Trophoblast cell (in vitro differentiated cells and primary cell): ENCODE data around the gene TXNDC2.
"Not testable (repeated sequence)": the region's sequence is repeated elsewhere in the genome, so short reads cannot be mapped to it uniquely, and the experiment has no call there.

ENCODE experiments used
- DNase-seq, 2 donors: peaks; one replicate each; pipeline ENCODE4 v3.0.0-alpha.2; 2016
- H2AFZ ChIP-seq: 2 replicates; pipeline ENCODE4 v1.6.1; 2013; ENCODE audit warnings: low read length, moderate library complexity, mild to moderate bottlenecking; ENCODE audit not compliant: insufficient read depth, poor library complexity
- H2AK5ac ChIP-seq: 2 replicates; pipeline ENCODE4 v1.6.1; 2013; ENCODE audit warnings: mild to moderate bottlenecking, low read length
- H2BK120ac ChIP-seq: 2 replicates; pipeline ENCODE4 v1.6.1; 2013; ENCODE audit warnings: low read length, mild to moderate bottlenecking, moderate library complexity; ENCODE audit not compliant: insufficient read depth, poor library complexity
- H2BK12ac ChIP-seq: 2 replicates; pipeline ENCODE4 v1.6.1; 2013; ENCODE audit warnings: mild to moderate bottlenecking, low read length, moderate library complexity
- H2BK5ac ChIP-seq: 2 replicates; pipeline ENCODE4 v1.6.1; 2013; ENCODE audit warnings: low read length, low read depth, moderate library complexity, mild to moderate bottlenecking; ENCODE audit not compliant: poor library complexity
- H3K14ac ChIP-seq: 2 replicates; pipeline ENCODE4 v1.6.1; 2013; ENCODE audit warnings: mild to moderate bottlenecking, low read length
- H3K18ac ChIP-seq: 2 replicates; pipeline ENCODE4 v1.6.1; 2013; ENCODE audit warnings: mild to moderate bottlenecking, low read length
- H3K23ac ChIP-seq: 2 replicates; pipeline ENCODE4 v1.6.1; 2013; ENCODE audit warnings: low read length
- H3K27ac ChIP-seq: 2 replicates; pipeline ENCODE4 v1.5.1; 2013; ENCODE audit warnings: low read depth, mild to moderate bottlenecking, inconsistent platforms, low read length, moderate library complexity
- H3K27me3 ChIP-seq: 2 replicates; pipeline ENCODE4 v1.6.1; 2013; ENCODE audit warnings: inconsistent platforms, mild to moderate bottlenecking, low read length, moderate library complexity; ENCODE audit not compliant: insufficient read depth
- H3K36me3 ChIP-seq, 2 experiments: 1 replicate in 1 of 2; 2 replicates in 1 of 2; pipeline ENCODE4 v1.6.1; 2013; ENCODE audit warnings: low read length in 2 of 2, mild to moderate bottlenecking in 2 of 2, moderate library complexity in 1 of 2; ENCODE audit not compliant: insufficient read depth in 2 of 2, control insufficient read depth in 1 of 2
- H3K4ac ChIP-seq: 2 replicates; pipeline ENCODE4 v1.6.1; 2013; ENCODE audit warnings: low read depth, mild to moderate bottlenecking, low read length, moderate library complexity
- H3K4me1 ChIP-seq, 2 experiments: 1 replicate in 1 of 2; 2 replicates in 1 of 2; pipeline ENCODE4 v1.6.1; 2013; ENCODE audit warnings: low read length in 2 of 2, mild to moderate bottlenecking in 2 of 2, moderate library complexity in 1 of 2; ENCODE audit not compliant: insufficient read depth in 2 of 2, control insufficient read depth in 1 of 2
- H3K4me2 ChIP-seq: 2 replicates; pipeline ENCODE4 v1.6.1; 2013; ENCODE audit warnings: inconsistent platforms, mild to moderate bottlenecking, low read length, moderate library complexity
- H3K4me3 ChIP-seq: 2 replicates; pipeline ENCODE4 v1.5.1; 2013; ENCODE audit warnings: mild to moderate bottlenecking, low read depth, low read length, inconsistent platforms
- H3K79me1 ChIP-seq: one replicate; pipeline ENCODE4 v1.6.1; 2013; ENCODE audit warnings: low read length
- H3K79me2 ChIP-seq: 2 replicates; pipeline ENCODE4 v1.6.1; 2013; ENCODE audit warnings: low read length, mild to moderate bottlenecking; ENCODE audit not compliant: control insufficient read depth, insufficient read depth, poor library complexity
- H3K9ac ChIP-seq: 2 replicates; pipeline ENCODE4 v1.6.1; 2013; ENCODE audit warnings: mild to moderate bottlenecking, low read length
- H3K9me3 ChIP-seq: 2 replicates; pipeline ENCODE4 v1.6.1; 2013; ENCODE audit warnings: low read depth, mild to moderate bottlenecking, control low read depth, inconsistent platforms, low read length; ENCODE audit not compliant: insufficient read depth
- H4K12ac ChIP-seq: 2 replicates; pipeline ENCODE4 v1.6.1; 2013; ENCODE audit warnings: low read depth, mild to moderate bottlenecking, low read length, moderate library complexity
- H4K8ac ChIP-seq: 2 replicates; pipeline ENCODE4 v1.6.1; 2013; ENCODE audit warnings: low read depth, mild to moderate bottlenecking, low read length, moderate library complexity
- H4K91ac ChIP-seq: one replicate; pipeline ENCODE4 v1.6.1; 2013; ENCODE audit warnings: low read depth, mild to moderate bottlenecking, low read length, moderate library complexity
- WGBS: extraction: QIAGEN DNeasy Blood & Tissue Kit; methylation state at CpG from one replicate; pipeline ENCODE4 v1.1.7; 2013; ENCODE audit warnings: missing lambda C conversion rate; ENCODE audit not compliant: insufficient read length, insufficient coverage; ENCODE audit errors: extremely low coverage; 5-methylcytosine and 5-hydroxymethylcytosine counted together

The TXNDC2 gene

GRCh38 chr18:9898792-9899549, 13.2 kb downstream of the TXNDC2 start:
- no peak overlapping the region for H2AFZ ChIP-seq
- H2BK5ac ChIP-seq, result no peak overlapping the region
- H3K79me1 ChIP-seq, result peaks cover 2% of the 10 kb centered on the region
- no peak overlapping the region for H2BK120ac ChIP-seq
- WGBS, result 100% methylated on average over 2 of the region's 11 CpGs
- no peak overlapping the region for H3K23ac ChIP-seq
- H3K79me2 ChIP-seq, result no peaks in the 10 kb centered on the region
- H3K36me3 ChIP-seq, result no peaks in the 10 kb centered on the region
- H3K18ac ChIP-seq, result no peak overlapping the region
- DNase-seq, result peak; percentile 80 to 87
- no peak overlapping the region for H3K4me3 ChIP-seq
- H3K9ac ChIP-seq, result no peak overlapping the region
- no peak overlapping the region for H3K4ac ChIP-seq
- no peak overlapping the region for H2BK12ac ChIP-seq
- peak overlapping the region; percentile 73 for H3K27ac ChIP-seq
- H3K4me1 ChIP-seq, result peaks cover 0 to 5% of the 10 kb centered on the region in 2 experiments
- H2AK5ac ChIP-seq, result no peak overlapping the region
- no peak overlapping the region for H4K8ac ChIP-seq
- no peak overlapping the region for H4K91ac ChIP-seq
- H4K12ac ChIP-seq, result no peak overlapping the region
- H3K27me3 ChIP-seq, result no peaks in the 10 kb centered on the region
- H3K9me3 ChIP-seq, result no peaks in the 10 kb centered on the region
- no peak overlapping the region for H3K14ac ChIP-seq
- no peak overlapping the region for H3K4me2 ChIP-seq

GRCh38 chr18:9899550-9899930, 13.8 kb downstream of the TXNDC2 start:
- no CpG with 5 or more reads among the region's 1 CpG for WGBS
- not testable (repeated sequence) for H2BK5ac ChIP-seq, H2AFZ ChIP-seq, H4K12ac ChIP-seq, H3K18ac ChIP-seq, H4K91ac ChIP-seq, H2BK12ac ChIP-seq, H3K36me3 ChIP-seq, H4K8ac ChIP-seq, H3K4ac ChIP-seq, H3K27me3 ChIP-seq, H3K23ac ChIP-seq, H3K9ac ChIP-seq, H3K4me1 ChIP-seq, DNase-seq, H3K14ac ChIP-seq, H3K79me2 ChIP-seq, H3K4me2 ChIP-seq, H3K9me3 ChIP-seq, H2AK5ac ChIP-seq, H2BK120ac ChIP-seq, H3K79me1 ChIP-seq, H3K4me3 ChIP-seq
- H3K27ac ChIP-seq, result peak overlapping the region; percentile 57

GRCh38 chr18:9900699-9901098, 14.9 kb downstream of the TXNDC2 start:
- Histone ChIP-seq H3K14ac (no peak overlapping the region), H2BK12ac (peak overlapping the region; percentile 37), H3K9me3 (no peaks in the 10 kb centered on the region), H3K4me2 (no peak overlapping the region), H3K79me1 (peaks cover 6% of the 10 kb centered on the region), H3K36me3 (no peaks in the 10 kb centered on the region), H4K12ac (no peak overlapping the region), H3K4ac (no peak overlapping the region), H3K9ac (no peak overlapping the region), H3K27ac (no peak overlapping the region), H3K18ac (no peak overlapping the region), H3K4me1 (peaks cover 6 to 14% of the 10 kb centered on the region in 2 experiments), H2BK120ac (no peak overlapping the region), H3K4me3 (no peak overlapping the region), H3K27me3 (no peaks in the 10 kb centered on the region), H2AK5ac (no peak overlapping the region), H2BK5ac (no peak overlapping the region), H3K23ac (no peak overlapping the region), H4K8ac (no peak overlapping the region), H2AFZ (no peak overlapping the region), H3K79me2 (no peaks in the 10 kb centered on the region), H4K91ac (no peak overlapping the region)
- no CpG with 5 or more reads among the region's 7 CpGs for WGBS
- no peak for DNase-seq

- H4K8ac ChIP-seq, result no peak overlapping the region
- H3K4me2 ChIP-seq, result no peak overlapping the region
- no peak overlapping the region for H4K12ac ChIP-seq
- no peaks in the 10 kb centered on the region for H3K9me3 ChIP-seq
- no peak overlapping the region for H3K4ac ChIP-seq
- no peak overlapping the region for H3K4me3 ChIP-seq
- H3K9ac ChIP-seq, result no peak overlapping the region
- H3K4me1 ChIP-seq, result peaks cover 8 to 18% of the 10 kb centered on the region in 2 experiments
- no peak overlapping the region for H2BK120ac ChIP-seq
- H3K79me1 ChIP-seq, result peaks cover 9% of the 10 kb centered on the region
- no peak overlapping the region for H3K27ac ChIP-seq
- H2AK5ac ChIP-seq, result no peak overlapping the region
- H3K14ac ChIP-seq, result no peak overlapping the region
- DNase-seq, result no peak
- H3K18ac ChIP-seq, result no peak overlapping the region
- H2BK5ac ChIP-seq, result no peak overlapping the region
- no peaks in the 10 kb centered on the region for H3K36me3 ChIP-seq
- no CpG with 5 or more reads among the region's 3 CpGs for WGBS
- H4K91ac ChIP-seq, result no peak overlapping the region
- H3K79me2 ChIP-seq, result no peaks in the 10 kb centered on the region
- no peak overlapping the region for H3K23ac ChIP-seq
- no peak overlapping the region for H2AFZ ChIP-seq
- no peaks in the 10 kb centered on the region for H3K27me3 ChIP-seq
- H2BK12ac ChIP-seq, result no peak overlapping the region
These were observed 15.6 kb downstream of the TXNDC2 start for GRCh38 chr18:9901377-9901776.
